Stimulated activated CD4-positive, alpha-beta T cell treated with anti-CD3 and anti-CD28 coated beads, Interleukin-2, amount 100 ng/mL, for 4 hours (primary cell): ENCODE results near the gene B4GALNT1.
"Not testable (repeated sequence)": the region's sequence is repeated elsewhere in the genome, so short reads cannot be mapped to it uniquely, and the experiment has no call there.

Experiments
- DNase-seq: peaks from one replicate; pipeline ENCODE4 v3.0.0-alpha.2; 2020; ENCODE audit warnings: low read depth

Gene B4GALNT1

DNA sequence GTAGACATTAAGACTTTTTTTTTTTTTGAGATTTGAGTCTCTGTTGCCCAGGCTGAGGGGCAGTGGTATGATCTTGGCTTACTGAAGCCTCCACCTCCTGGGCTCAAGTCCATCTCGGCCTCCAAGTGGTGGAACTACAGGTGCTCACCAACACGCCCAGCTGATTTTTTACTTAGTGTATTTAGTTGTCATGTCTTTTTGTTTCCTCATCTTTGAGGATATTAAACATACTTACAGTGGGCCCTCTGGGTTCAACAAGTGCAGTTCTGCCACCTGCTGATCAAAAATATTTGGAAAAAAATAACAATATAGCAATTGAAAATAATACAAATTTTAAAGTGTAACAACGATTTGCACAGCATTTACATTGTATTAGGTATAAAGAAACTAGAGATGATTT is 4.4 kb upstream of the B4GALNT1 start:
- DNase-seq: no peak

DNA sequence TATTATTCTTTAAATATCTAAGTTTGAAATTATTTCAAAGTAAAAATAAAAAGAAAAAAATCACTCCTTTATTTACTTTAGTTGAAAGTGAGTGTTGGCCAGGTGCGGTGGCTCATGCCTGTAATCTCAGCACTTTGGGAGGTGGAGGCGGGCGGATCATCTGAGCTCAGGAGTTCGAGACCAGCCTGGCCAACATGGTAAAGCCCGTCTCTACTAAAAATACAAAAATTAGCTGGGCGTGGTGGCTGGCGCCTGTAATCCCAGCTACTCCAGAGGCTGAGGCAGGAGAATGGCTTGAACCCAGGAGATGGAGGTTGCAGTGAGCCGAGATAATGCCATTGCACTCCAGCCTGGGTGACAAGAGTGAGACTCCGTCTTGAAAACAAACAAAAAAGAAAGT is 3.7 kb upstream of the B4GALNT1 start:
- not testable (repeated sequence) for DNase-seq

DNA sequence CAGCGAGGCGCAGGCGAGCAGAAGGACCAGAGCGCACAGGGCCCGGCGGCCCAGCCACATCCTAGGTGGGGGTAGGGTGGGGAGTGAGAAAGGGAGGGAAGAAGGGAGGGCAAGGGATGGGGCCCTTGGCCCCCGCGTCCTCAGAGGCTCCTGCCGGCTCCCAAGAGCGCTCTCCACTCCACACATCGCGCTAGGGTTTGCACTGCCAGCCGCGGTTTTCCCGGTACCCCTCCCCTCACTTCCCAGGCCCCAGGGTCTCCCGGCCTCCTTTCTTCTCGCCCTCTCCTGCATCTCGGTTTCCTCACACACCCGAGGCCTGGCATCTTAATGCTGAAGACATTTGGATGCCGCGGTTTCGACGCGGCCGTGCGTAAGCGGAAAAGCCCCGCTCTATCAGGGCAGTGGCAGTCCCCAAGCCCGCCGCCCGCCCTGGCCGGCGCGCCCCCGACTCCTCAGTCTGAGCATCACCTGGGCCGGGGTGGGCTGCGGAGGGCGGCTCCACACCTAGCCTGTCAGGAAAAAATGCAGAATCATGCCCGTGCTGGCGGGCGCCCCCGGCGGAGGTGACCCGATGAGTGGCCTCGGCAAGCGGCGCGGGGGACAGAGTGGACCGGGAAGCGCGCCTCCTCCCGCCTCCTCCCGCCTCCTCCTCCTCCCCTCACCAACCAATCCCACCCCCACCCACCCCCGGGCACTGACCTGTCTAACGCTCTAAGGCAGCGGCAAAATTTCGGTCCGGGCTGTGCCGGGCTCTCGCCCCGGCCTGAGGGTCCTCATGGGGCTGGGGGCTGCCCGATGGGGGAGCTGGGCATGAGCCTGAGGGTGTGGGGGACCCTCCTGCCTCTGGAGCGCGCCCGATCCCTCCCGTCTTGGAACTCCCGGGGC is 686 bp downstream of the B4GALNT1 start:
- no peak for DNase-seq

DNA sequence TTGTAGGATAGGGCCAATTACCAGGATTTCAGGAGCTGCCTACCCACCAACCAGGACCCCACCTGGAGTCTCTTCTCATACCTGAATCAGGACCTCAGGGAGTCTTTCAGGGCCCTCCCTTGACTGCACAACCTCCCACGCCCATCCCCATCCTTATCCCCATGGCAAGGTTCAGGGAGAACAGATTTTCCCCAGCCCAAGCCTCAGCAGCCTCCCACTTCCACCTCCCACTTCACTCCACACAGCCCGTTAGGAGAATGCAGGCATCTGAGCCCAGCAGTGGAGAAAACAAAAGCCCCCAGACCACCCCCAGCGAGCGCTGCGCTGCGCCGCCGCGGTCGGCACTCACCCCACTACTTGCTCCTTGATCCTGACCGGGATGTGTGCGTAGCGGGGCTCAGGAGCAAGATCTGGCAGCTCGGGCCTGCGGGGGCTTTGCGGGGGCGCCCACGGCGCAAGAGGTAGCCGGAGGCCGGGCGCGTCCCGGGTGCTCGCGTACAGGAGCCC is 1.4 kb downstream of the B4GALNT1 start:
- no peak for DNase-seq

DNA sequence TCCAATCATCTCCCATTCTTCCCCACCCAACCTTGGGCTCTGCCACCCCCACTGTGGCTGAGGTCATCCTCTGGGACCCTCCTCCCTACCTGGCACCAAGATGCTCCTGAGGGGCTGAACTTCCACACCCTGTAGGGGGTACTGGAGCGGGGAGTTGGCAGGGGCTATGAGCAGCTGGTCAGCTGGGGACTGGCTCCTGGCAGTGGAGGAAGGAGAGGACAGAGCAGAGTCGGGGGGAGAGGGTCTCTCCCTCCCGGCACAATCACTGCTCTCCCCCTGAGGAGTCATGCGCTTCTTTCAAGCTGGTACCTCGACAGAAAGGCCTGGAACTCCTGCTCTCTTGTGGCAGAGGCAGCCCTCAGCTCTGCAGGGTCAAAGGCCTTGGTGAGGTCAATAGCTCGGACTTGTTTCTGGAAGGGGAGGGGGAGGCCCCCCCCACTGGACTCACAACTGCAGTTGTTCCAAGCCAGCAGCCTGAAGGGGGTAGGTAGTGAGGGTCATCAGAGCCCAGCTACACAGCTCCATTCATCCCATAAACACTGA is 2.0 kb downstream of the B4GALNT1 start:
- no peak for DNase-seq

DNA sequence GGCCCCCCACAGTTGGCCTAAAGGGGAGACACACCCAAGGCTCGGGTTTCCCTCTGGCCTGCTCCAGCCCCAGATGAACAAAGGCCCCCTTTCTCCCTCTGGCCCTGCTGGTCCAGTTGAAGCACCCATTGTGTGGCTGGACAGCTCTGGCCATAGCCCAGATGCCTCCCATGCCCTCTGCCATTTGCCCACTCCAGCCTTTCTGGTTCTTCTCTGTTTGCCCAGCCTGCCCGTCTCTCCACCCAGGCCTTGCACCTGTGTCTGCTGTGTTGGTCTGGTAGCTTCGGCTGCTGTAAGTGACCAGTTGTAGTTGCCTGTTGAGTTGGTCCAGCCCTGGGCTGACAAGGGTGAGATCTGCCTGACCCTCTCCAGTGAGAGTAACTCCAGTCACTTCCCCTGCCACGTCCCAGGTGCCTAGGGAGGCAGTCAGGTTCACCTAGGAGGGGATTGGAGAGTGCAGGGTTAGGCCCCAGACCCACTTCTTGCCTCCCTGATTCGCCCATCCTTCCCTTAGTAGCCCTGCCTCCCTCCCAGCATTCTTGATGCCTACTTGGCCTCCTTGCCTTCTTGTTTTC is 3.0 kb downstream of the B4GALNT1 start:
- DNase-seq: no peak

DNA sequence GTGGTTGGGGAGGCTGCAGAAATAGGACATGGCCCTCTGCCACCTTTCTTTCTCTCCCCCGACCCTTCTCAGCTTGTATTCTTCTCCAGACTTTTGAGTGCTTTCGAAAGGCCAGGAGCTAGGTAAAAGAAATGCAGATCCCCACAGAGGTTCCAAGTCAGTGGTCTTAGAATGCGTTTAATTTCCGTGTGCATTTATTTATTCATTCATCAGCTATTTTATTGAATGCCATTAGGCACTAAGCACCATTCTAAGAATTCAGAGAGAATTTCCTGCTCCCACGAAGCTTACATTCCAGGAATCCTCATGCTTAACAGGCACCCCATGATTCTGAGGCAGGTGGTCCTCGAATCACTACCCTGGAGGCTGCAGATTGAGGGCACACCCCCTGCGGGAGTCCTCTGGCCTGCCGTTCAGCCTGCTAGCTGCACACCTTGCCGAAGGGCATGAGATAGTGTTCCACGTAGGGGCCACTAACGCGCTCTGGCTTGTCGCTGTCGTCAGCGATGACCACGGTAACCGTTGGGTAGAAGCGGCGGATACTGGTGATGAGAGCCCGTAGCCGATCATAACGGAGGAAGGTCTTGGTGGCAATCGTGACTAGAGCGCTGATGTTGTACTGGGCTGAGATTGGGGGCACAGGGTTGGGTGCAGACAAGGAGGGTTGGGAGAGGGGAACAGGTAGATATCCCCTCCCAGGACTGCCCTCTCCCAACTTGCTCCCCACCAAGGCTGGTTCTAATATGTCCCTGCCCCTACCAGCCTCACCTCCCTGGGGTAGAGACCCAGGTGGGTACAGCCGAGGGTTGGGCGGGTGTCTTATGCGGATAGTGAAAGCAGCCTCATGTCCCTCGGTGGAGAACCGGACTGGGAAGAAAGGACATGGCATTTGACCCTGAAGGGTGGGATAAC is 4.5 kb downstream of the B4GALNT1 start:
- DNase-seq: no peak

DNA sequence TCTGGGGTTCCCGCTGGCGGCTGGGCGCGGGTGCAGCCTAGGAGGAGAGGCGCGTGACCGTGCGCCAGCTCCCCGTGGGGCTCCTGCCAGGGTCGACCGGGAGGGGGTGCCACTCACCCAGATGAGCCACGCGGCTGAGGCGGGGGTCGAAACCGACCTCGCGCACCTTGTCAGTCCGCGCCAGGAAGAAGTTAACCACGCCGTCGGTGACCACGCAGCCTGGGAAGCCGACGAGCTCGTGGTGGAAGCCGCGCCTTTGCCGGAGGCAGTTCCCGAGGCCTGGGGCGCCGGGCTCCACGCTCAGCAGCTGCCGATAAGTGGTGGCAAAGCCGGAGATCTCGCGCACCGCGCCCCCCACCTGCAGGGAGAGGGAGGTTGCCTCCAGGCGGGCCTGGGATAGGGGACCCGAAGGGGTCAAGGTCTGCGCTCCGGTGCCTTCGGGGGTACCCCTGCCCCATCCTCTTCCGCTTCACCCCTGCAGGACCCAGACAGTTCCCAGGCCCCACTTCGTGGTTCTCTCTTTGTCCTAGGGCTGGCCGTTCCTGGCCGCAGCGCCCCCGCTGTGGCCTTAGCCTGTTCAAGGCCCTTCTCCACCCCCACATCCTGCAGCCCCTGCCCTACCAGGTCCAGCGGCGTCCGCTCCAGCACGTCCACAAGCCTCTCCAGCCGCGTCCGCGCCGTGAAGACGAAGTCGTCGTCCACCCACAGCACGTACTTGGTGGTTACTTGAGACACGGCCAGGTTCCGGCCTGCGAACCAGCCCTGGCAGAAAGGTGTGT is 5.3 kb downstream of the B4GALNT1 start:
- DNase-seq: no peak

DNA sequence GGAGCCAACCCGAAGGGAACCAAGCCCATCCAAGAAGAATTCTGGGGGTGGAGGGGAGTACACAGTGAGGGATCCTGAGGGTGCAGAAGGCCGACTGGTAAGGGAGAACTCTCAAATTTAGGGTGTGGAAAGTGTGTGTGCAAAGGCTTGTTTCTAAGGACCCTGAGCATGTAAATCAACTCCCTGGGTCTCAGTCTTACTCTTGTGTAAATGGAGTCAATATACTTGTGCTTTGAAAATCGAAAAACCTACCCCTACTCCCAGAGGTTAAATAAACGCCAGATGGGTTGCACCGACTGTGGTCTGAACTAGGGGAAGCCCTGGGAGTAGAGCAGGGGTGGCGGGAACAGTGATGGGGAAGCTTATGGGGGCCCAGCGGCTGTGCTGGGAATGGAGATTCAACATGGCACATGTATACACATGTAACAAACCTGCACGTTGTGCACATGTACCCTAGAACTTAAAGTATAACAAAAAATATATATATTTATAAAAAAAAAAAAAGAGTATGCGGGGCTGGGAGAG is 6.0 kb downstream of the B4GALNT1 start:
- no peak for DNase-seq

DNA sequence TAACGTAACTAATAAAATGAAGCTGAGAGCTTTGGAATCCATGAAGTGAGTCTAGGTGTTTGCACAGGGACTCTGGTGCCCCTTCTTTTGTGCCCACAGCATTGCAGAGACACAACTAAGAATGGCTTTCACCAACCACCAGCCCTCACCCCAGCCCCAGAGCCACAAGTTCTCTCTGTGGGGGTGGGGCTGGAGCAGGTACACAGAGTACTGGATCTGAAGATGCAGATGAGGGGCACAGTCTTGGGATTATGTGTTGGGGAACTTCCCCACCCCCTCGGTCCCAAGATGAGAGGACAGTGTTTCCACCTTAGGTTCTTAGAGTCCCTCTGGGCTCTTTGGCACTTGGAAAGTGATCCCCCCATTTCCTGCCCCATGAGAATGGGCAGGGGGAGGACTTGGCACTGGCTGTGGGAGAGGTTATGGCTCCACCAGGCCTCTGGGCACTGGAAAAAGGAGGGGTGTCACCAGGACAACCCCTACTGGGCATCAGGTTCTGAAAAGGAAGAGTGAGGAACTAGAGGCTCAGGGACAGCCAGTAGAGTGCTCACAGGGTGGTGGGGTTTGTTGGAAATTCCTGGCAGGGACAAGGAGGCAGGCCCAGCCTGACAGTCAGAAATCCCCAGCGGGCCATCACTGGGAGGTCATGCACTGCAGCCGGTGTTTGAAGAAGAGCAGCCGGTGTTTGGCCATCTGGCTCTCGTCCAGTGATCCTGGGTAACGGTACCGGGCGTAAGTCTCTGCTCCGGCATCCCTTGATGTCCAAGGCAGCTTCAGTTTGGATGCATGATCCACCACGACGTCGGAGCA is 6.7 kb downstream of the B4GALNT1 start:
- no peak for DNase-seq

DNA sequence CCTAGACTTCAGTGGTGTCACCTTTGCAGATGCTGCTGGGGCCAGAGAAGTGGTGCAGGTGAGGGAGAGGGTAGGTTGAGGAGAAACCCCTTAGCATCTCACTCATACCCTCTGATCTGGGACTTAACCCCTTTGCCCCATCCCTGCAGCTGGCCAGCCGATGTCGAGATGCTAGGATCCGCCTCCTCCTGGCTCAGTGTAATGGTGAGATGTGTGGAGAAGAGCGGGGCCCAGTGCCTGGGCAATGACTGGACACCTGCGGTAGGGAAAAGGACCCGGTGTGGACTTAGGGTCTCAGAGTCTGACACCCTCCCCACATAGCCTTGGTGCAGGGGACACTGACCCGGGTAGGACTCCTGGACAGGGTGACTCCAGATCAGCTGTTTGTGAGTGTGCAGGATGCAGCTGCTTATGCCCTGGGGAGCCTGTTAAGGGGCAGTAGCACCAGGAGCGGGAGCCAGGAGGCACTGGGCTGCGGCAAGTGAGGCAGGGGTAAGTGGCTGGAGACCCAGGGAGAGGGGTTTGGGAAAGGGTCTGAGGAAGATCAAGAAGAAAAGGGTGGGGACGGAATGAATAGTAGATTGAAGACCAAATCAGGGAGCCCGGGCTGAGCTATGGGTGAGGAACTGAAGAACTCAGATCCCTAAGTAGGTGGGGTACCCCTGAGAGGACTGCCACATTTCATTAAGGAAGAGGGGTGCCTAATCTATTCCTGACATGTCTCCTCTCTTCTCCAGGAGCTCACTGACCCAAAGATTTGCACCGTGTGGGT is 7.6 kb downstream of the B4GALNT1 start:
- no peak for DNase-seq

DNA sequence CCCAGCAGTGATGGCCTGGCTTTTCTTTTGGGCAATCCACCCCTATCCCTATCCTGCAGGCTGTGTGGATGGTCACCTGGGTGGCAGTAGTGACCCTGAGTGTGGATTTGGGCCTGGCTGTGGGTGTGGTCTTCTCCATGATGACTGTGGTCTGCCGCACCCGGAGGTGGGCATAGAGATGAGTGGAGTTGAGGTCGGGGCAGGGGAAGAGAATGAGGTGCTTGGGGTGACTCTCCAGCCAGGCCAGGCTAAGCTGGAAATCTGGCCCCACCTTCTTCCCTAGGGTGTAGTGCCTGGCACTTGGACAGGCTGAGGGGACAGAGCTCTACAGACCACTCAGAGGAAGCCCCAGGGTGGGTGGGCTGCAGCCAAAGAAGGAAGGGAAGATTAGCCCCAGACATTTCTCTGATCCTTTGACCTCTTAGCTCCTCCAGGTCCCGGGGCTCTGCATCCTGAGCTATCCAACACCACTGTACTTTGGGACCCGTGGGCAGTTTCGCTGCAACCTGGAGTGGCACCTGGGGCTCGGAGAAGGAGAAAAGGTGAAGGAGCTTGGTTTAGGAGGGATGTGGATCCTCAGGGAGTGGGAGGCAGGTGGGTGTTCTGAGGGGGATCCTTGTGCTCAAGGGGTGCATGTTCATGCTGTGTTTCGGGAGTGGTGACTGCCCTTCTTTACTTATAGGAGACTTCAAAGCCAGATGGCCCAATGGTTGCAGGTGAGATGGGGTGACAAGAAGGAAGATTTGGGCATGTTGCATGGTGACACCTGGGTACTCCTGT is 8.4 kb downstream of the B4GALNT1 start:
- no peak for DNase-seq

DNA sequence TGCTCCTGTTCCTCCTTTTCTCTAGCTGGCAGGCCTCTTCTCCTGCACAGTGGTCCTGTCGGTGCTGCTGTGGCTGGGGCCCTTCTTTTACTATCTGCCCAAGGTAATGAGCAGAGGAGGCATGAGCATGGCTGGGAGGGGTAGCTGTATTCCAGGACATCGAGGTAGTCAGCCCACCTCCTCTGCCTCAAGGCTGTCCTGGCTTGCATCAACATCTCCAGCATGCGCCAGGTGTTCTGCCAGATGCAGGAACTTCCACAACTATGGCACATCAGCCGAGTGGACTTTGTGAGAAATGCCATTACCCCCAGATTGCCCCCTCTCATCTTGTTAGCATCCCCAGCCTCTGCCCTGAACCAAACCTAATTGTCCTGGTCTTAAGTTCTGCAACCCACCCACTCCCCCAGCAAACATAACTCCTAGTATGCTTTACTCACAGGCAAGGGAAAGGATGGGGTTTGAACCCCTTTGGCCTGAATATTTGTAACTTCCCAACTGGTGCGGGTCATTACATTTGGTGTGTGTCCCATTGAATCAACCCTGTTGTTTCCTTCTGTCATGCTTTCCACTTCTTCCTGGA is 9.1 kb downstream of the B4GALNT1 start:
- DNase-seq: no peak

DNA sequence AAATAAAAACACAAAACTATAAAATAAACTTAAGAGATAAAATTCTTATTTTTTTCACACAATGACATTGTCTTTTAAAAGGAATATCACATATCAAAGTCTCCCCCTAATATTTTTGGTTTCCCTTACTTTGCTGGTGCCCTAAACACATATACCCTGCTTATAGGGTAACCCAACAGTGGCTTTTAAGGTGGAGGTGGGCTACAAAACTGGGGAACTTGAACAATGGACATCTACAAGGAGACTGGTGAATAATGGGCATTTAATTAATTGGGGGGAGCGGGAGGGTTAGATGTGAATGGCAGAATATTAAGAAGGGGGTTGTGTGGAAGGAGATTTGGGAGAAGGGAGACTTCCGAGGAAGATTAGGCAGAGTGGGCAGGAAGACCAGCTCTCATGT is 9.6 kb downstream of the B4GALNT1 start:
- no peak for DNase-seq

DNA sequence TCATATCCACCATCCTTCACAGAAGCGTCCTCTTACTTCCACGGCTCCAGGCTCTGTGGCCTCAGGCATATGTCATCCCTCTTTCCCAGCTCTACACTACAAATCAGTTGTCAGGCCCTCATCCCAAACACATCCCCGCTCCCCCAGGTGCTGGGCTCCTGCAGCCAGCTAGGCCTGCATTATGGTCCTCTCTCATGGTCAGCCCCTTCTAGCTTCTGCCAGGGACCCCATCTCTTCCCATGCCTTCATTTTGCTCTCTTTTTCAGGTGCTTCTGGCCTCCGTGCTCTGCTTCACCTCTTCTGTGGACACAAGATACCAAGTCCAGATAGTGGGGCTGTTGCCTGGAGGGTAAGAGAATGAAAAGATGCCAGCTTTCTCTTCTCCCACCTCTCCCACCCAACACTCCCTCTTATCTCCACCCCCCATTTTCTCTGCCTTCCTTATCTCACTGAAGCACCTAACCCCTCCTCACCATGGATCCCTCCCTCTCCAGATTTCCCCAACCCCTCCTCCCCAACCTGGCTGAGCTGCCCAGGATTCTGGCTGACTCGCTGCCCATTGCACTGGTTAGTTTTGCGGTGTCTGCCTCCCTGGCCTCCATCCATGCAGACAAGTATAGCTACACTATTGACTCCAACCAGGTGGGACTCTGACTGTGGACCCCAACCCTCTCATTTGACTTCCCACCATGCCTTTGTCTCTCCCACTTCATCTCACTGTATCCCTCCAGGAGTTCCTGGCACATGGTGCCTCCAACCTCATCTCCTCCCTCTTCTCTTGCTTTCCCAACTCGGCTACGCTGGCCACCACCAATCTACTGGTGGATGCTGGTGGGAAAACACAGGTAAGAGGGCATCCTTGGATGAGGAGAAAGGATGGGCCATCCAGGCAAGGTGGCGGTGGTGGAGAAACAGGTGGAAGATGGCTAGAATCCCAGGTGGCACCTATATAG is 10.4 kb downstream of the B4GALNT1 start:
- DNase-seq: no peak

DNA sequence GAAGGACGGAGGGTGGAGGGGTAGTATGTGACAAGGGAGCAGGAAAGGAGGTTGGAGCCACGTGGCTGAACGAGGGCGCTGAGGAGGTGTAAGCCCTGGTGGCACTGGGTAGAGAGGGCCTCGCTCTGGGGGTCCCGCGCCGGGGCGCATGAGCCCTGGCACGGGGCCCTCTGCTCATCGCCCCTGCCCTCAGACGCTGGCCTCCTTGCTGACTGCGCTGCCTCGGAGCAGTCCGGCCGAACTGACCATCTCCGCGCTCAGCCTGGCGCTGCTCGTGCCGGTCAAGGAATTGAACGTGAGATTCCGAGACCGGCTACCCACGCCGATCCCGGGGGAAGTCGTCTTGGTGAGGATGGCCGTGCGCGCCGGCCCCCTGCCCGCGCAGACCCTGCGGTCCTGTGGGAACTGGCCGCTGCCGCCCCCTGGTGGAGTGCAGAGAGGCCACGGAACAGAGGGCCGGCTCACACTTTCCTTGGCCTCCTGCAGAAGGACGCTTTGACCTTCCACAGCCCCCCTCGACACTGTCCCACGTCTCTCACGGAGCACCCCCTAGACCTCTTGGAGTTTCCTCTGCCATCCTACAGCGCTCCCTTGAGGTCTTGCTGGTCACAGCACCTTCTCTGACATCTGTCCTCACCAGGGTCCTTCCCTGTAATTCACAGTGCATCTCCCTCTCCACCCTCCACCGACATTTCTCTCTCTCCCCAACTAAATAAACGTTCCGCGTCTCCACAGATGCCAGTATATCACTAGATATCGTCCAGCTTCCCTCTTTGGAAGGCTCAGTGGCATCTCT is 11.3 kb downstream of the B4GALNT1 start:
- peak; percentile 32 for DNase-seq
